IPS-15b (cell line): ENCODE measurements around the gene FNDC11.

Experiments used
- H3K27me3 ChIP-seq: one replicate; pipeline ENCODE4 v1.6.1; 2013; ENCODE audit warnings: low read length; ENCODE audit not compliant: control insufficient read depth, insufficient read depth
- H3K36me3 ChIP-seq: one replicate; pipeline ENCODE4 v1.6.1; 2013; ENCODE audit warnings: low read length; ENCODE audit not compliant: control insufficient read depth, insufficient read depth
- H3K4me1 ChIP-seq: one replicate; pipeline ENCODE4 v1.6.1; 2013; ENCODE audit warnings: mild to moderate bottlenecking, low read length; ENCODE audit not compliant: control insufficient read depth, insufficient read depth
- H3K4me3 ChIP-seq: one replicate; pipeline ENCODE4 v1.5.1; 2013; ENCODE audit warnings: low read depth, low read length
- H3K9ac ChIP-seq: one replicate; pipeline ENCODE4 v1.6.1; 2013; ENCODE audit warnings: low read depth, mild to moderate bottlenecking, low read length
- H3K9me3 ChIP-seq: one replicate; pipeline ENCODE4 v1.6.1; 2013; ENCODE audit warnings: mild to moderate bottlenecking, low read length; ENCODE audit not compliant: control insufficient read depth, insufficient read depth

Gene FNDC11

GRCh38 chr20:63574829-63575743 lies 21.1 kb downstream of the FNDC11 start:
- H3K9ac ChIP-seq = no peak overlapping the region
- H3K4me3 ChIP-seq = peak overlapping the region; percentile 35

GRCh38 chr20:63576311-63576710 lies 22.4 kb downstream of the FNDC11 start:
- Histone ChIP-seq H3K27me3 (no peaks in the 10 kb centered on the region), H3K9ac (no peak overlapping the region), H3K9me3 (no peaks in the 10 kb centered on the region), H3K4me3 (no peak overlapping the region), H3K4me1 (peaks cover 2% of the 10 kb centered on the region), H3K36me3 (no peaks in the 10 kb centered on the region)

More at GRCh38 chr20:63574829-63575743, 21.1 kb downstream of the FNDC11 start:
- H3K27me3 ChIP-seq = no peaks in the 10 kb centered on the region
- peaks cover 4% of the 10 kb centered on the region for H3K36me3 ChIP-seq
- no peaks in the 10 kb centered on the region for H3K9me3 ChIP-seq
- H3K4me1 ChIP-seq = peaks cover 2% of the 10 kb centered on the region

- H3K27me3 ChIP-seq = no peaks in the 10 kb centered on the region
- no peaks in the 10 kb centered on the region for H3K9me3 ChIP-seq
- no peak overlapping the region for H3K4me3 ChIP-seq
Observed at GRCh38 chr20:63577317-63577894, 23.4 kb downstream of the FNDC11 start.

GRCh38 chr20:63578224-63579016 lies 24.5 kb downstream of the FNDC11 start:
- no peak overlapping the region for H3K9ac ChIP-seq
- H3K4me3 ChIP-seq = no peak overlapping the region
- H3K36me3 ChIP-seq = no peaks in the 10 kb centered on the region
- H3K9me3 ChIP-seq = no peaks in the 10 kb centered on the region
- H3K4me1 ChIP-seq = peaks cover 2% of the 10 kb centered on the region
- H3K27me3 ChIP-seq = no peaks in the 10 kb centered on the region

More at GRCh38 chr20:63577317-63577894, 23.4 kb downstream of the FNDC11 start:
- Histone ChIP-seq H3K9ac (no peak overlapping the region), H3K36me3 (no peaks in the 10 kb centered on the region), H3K4me1 (peaks cover 2% of the 10 kb centered on the region)

- Histone ChIP-seq H3K9ac (no peak overlapping the region), H3K4me1 (peaks cover 2% of the 10 kb centered on the region), H3K36me3 (no peaks in the 10 kb centered on the region), H3K9me3 (no peaks in the 10 kb centered on the region), H3K27me3 (no peaks in the 10 kb centered on the region), H3K4me3 (no peak overlapping the region)
Observed at GRCh38 chr20:63579017-63579694, 25.2 kb downstream of the FNDC11 start.

DNA sequence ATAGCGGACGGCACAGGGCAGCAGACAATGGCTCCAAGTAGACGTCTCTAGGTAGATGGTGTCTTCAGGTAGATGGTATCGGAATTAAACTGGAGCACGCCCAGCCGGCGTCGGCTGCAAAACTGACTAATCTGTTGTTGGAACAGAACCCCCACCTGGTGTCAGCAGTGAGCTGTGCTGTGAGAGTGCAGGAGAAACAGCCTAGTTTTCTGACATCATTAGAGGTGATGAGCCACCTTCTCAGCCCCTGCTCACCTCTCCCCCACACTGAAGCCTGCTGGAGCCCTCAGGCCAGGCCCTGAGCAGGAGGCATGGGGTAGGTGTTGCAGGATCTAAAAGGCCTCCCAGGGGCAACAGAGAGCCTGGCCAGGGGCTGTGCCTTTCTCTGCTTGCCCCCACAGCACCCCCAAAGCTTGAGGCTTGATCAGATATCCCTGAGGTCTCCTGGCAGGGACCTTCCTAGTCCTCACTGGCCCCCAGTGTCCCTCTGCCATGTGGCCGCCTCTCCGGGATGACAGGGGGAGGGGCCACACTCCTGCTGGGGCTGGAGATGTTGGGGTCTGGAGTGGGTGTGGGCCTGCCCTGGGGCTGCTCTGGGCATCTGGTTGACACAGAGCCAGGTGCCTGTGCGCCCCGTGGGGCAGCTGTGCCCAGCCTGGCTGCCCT lies 27.0 kb downstream of the FNDC11 start:
- Histone ChIP-seq H3K9me3 (no peaks in the 10 kb centered on the region), H3K4me3 (no peak overlapping the region), H3K27me3 (no peaks in the 10 kb centered on the region), H3K9ac (no peak overlapping the region), H3K4me1 (no peaks in the 10 kb centered on the region), H3K36me3 (no peaks in the 10 kb centered on the region)

GRCh38 chr20:63582382-63583063 lies 28.6 kb downstream of the FNDC11 start:
- no peaks in the 10 kb centered on the region for H3K27me3 ChIP-seq
- H3K9ac ChIP-seq = no peak overlapping the region
- no peak overlapping the region for H3K4me3 ChIP-seq
- H3K36me3 ChIP-seq = no peaks in the 10 kb centered on the region
- no peaks in the 10 kb centered on the region for H3K9me3 ChIP-seq
- H3K4me1 ChIP-seq = no peaks in the 10 kb centered on the region

DNA sequence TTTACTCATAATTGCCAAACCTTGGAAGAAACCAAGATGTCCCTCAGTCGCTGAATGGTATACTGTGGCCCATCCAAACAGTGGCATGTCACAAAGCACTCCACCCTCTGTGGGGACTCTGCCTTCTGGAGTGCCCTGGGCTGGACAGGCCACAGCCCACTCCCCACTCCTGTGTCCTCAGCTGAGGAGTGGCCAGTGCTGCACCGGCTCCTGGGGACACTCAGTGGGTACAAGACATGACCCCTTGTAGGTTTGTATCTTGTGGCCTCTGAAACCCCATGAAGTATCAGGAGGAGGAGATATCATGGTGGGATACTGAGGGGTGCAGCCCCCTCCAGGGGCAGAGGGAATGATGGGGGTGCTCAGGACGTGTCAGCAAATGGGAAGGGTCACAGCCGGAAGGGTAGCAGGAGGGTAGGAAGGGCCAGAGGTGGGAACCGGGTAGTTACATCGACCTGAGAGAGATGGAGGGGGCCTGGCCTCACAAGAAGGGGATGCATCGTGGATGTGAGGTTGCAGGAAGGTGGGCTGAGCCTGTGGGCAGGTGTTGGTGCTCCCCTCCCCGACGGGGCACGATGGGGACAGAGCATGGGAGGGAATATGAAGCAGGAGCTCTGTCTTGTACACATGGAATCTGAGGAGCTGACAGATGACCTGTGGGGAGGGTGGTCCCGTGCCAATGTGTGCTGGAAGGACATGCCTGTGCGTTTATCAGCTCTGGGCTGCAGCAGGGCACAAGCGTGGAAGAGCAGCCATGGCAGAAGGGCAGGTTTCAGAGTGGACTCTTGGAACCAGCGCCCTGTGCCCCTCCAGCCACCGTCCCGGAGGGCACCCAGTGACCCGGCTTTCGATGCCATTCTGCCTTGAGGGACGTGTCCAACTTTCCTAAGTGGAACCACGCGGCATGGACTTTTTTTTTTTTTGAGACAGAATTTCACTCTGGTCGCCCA lies 31.9 kb downstream of the FNDC11 start:
- H3K4me1 ChIP-seq = peaks cover 2% of the 10 kb centered on the region
- no peak overlapping the region for H3K9ac ChIP-seq
- no peaks in the 10 kb centered on the region for H3K9me3 ChIP-seq
- no peaks in the 10 kb centered on the region for H3K27me3 ChIP-seq
- H3K36me3 ChIP-seq = peaks cover 20% of the 10 kb centered on the region
- no peak overlapping the region for H3K4me3 ChIP-seq

GRCh38 chr20:63586797-63587196 lies 32.8 kb downstream of the FNDC11 start:
- Histone ChIP-seq H3K36me3 (peaks cover 23% of the 10 kb centered on the region), H3K4me1 (peaks cover 2% of the 10 kb centered on the region), H3K4me3 (no peak overlapping the region), H3K27me3 (no peaks in the 10 kb centered on the region), H3K9me3 (no peaks in the 10 kb centered on the region), H3K9ac (no peak overlapping the region)

GRCh38 chr20:63587256-63587655 lies 33.3 kb downstream of the FNDC11 start:
- Histone ChIP-seq H3K4me3 (no peak overlapping the region), H3K36me3 (peaks cover 26% of the 10 kb centered on the region), H3K27me3 (no peaks in the 10 kb centered on the region), H3K9ac (no peak overlapping the region), H3K9me3 (no peaks in the 10 kb centered on the region), H3K4me1 (peaks cover 2% of the 10 kb centered on the region)
